Measurements from ENCODE around the gene GRK5. TPM values are rescaled to one million over a fixed set of nuclear protein-coding genes. Genes with fewer than 3 reads are reported as not detected.
A peak's percentile ranks its signal among the peaks of the same experiment; 100 is the strongest.

GRK5 gene
- total RNA-seq, 1 donor from 2014 or later: 12.5 TPM

DNA sequence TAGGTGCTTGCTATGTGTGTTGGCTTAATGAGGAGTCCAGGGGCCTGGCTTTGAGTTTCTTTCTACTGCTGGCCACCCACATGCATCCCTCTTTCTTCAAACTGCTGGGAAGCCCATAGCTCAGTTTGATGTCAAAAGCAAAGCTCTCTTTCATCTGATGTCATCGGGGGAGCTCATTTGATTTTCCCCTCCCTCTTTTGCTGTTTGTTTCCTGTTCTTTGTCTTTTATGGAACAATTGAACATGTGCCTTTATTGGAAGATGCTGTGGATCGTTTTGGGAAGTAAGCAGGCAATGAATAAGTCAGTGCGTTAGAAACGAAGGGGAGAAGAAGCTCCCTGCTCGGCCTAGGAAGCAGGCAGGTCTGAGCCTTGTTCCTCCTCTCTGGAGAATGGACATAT lies 140.7 kb downstream of the GRK5 start:
- no peaks in the 10 kb centered on the region for H3K27me3 ChIP-seq (ENCODE audit: control insufficient read depth in 3 of 3, insufficient read depth in 3 of 3, low read length in 3 of 3)
- H3K27ac ChIP-seq (ENCODE audit: low read depth, low read length): no peak overlapping the region
- no peak overlapping the region for H3K4me3 ChIP-seq (ENCODE audit: low read length in 3 of 3)
- H3K9ac ChIP-seq (ENCODE audit: low read depth in 1 of 3, low read length in 3 of 3): no peak overlapping the region
- H3K36me3 ChIP-seq (ENCODE audit: control insufficient read depth in 3 of 3, insufficient read depth in 3 of 3, low read length in 3 of 3): peaks cover 0 to 4% (median 0%) of the 10 kb centered on the region in 3 donors
- H3K9me3 ChIP-seq (ENCODE audit: control insufficient read depth in 3 of 3, low read length in 3 of 3): peaks cover 0 to 5% (median 0%) of the 10 kb centered on the region in 3 donors
- peaks cover 29 to 37% (median 36%) of the 10 kb centered on the region in 3 donors for H3K4me1 ChIP-seq (ENCODE audit: control insufficient read depth in 3 of 3, insufficient read depth in 3 of 3, low read length in 3 of 3)

DNA sequence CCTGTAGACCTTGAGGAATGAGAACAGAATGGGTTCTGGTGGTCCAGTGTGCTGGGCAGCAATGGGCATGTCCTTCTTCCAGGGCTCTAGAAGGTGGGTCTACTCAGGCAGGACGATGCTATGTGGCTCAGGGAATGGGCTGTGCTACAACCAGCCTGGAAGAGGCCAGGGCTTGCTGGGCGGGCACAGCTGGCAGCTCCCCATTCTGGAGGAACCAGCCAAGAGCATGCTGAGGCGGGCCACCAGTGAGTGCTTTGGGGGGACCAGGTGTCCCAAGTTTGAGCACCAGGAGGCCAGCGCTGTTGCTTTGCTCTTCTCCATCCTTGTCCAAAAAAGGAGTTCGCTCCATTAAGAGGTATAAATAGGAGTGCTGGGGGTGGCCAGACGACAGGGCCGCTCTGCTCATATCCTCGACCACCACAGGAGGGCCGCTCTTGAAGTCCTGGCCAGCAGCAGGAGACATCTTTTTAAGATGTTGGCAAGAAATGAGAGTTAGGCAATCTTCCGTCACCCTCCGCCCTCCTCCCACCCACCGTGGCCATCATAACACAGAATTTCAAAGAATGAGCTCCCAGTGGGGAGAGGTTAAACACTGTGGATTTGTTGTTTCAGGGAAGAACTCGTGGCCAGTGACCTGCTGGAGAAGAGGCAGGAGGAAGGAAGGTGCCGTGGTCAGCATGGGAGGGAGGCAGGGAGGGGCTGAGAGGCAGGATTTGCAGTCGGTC lies 141.3 kb downstream of the GRK5 start:
- no peak overlapping the region for H3K4me3 ChIP-seq (ENCODE audit: low read length in 3 of 3)
- peaks cover 25 to 38% (median 34%) of the 10 kb centered on the region in 3 donors for H3K4me1 ChIP-seq (ENCODE audit: control insufficient read depth in 3 of 3, insufficient read depth in 3 of 3, low read length in 3 of 3)
- peak overlapping the region in 1 of 3 donors; percentile 8 for H3K9ac ChIP-seq (ENCODE audit: low read depth in 1 of 3, low read length in 3 of 3)
- peaks cover 0 to 5% (median 0%) of the 10 kb centered on the region in 3 donors for H3K9me3 ChIP-seq (ENCODE audit: control insufficient read depth in 3 of 3, low read length in 3 of 3)
- no peaks in the 10 kb centered on the region for H3K27me3 ChIP-seq (ENCODE audit: control insufficient read depth in 3 of 3, insufficient read depth in 3 of 3, low read length in 3 of 3)
- no peak overlapping the region for H3K27ac ChIP-seq (ENCODE audit: low read depth, low read length)
- peaks cover 0 to 4% (median 0%) of the 10 kb centered on the region in 3 donors for H3K36me3 ChIP-seq (ENCODE audit: control insufficient read depth in 3 of 3, insufficient read depth in 3 of 3, low read length in 3 of 3)

DNA sequence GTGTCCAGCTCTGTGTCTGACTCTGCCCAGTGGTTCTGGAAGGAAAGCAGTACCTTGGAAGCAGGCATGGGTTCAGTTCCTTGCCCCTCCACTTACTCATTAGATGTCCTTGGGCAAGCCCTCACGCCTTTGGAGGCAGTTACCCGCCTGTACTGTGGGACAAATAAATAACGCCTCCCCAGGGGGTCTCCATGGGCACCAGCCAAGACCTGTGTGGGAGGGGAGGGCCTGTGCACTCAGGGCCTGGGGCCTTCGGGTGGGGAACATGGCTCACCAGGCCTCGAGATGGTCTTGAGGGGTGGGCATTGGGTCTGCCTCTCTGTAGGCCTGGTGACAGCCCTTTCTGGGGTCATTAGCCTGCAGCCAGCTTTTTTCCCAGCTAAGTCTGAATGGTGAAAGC lies 142.0 kb downstream of the GRK5 start:
- Histone ChIP-seq H3K4me3 (ENCODE audit: low read length in 3 of 3) (no peak overlapping the region), H3K27ac (ENCODE audit: low read depth, low read length) (no peak overlapping the region), H3K9ac (ENCODE audit: low read depth in 1 of 3, low read length in 3 of 3) (peak overlapping the region in 1 of 3 donors; percentile 8), H3K4me1 (ENCODE audit: control insufficient read depth in 3 of 3, insufficient read depth in 3 of 3, low read length in 3 of 3) (peaks cover 25 to 38% (median 34%) of the 10 kb centered on the region in 3 donors), H3K27me3 (ENCODE audit: control insufficient read depth in 3 of 3, insufficient read depth in 3 of 3, low read length in 3 of 3) (no peaks in the 10 kb centered on the region), H3K9me3 (ENCODE audit: control insufficient read depth in 3 of 3, low read length in 3 of 3) (peaks cover 0 to 5% (median 0%) of the 10 kb centered on the region in 3 donors), H3K36me3 (ENCODE audit: control insufficient read depth in 3 of 3, insufficient read depth in 3 of 3, low read length in 3 of 3) (peaks cover 0 to 4% (median 0%) of the 10 kb centered on the region in 3 donors)

GRCh38 chr10:119349937-119350501 lies 142.6 kb downstream of the GRK5 start:
- Histone ChIP-seq H3K27me3 (ENCODE audit: control insufficient read depth in 3 of 3, insufficient read depth in 3 of 3, low read length in 3 of 3) (no peaks in the 10 kb centered on the region), H3K4me3 (ENCODE audit: low read length in 3 of 3) (no peak overlapping the region), H3K9me3 (ENCODE audit: control insufficient read depth in 3 of 3, low read length in 3 of 3) (peaks cover 0 to 5% (median 0%) of the 10 kb centered on the region in 3 donors), H3K9ac (ENCODE audit: low read depth in 1 of 3, low read length in 3 of 3) (no peak overlapping the region), H3K4me1 (ENCODE audit: control insufficient read depth in 3 of 3, insufficient read depth in 3 of 3, low read length in 3 of 3) (peaks cover 25 to 38% (median 34%) of the 10 kb centered on the region in 3 donors), H3K27ac (ENCODE audit: low read depth, low read length) (peak overlapping the region; percentile 8), H3K36me3 (ENCODE audit: control insufficient read depth in 3 of 3, insufficient read depth in 3 of 3, low read length in 3 of 3) (peaks cover 0 to 4% (median 0%) of the 10 kb centered on the region in 3 donors)

DNA sequence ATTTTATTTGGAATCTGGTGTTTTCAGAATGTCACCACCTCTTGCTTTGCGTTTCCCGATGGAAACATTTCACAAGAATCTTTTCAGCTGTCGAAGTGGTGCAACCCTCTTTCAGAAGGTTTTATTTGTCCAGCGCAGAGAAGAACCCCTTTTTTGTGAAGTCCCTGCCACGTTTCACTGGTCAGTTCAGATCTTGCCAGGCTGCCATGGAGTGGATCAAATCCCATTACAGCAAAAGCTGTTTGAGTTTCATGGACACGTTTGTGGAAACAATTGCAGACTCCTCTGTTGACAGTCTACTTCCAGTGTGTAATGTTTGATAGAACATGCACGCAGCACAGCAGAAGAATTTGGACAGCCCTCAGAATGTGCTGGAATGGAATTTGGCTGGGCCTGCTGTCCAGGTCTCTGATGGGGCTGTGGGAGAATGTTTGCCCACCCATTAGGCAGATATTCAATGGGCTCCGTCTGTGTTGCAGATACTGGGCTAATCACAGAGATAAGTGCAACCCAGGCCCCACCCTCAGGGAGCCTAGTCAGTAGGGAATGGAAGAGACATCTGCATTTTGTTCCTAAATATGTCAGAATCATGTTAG lies 143.2 kb downstream of the GRK5 start:
- peaks cover 0 to 4% (median 0%) of the 10 kb centered on the region in 3 donors for H3K36me3 ChIP-seq (ENCODE audit: control insufficient read depth in 3 of 3, insufficient read depth in 3 of 3, low read length in 3 of 3)
- H3K27ac ChIP-seq (ENCODE audit: low read depth, low read length): peak overlapping the region; percentile 8
- H3K4me3 ChIP-seq (ENCODE audit: low read length in 3 of 3): no peak overlapping the region
- H3K4me1 ChIP-seq (ENCODE audit: control insufficient read depth in 3 of 3, insufficient read depth in 3 of 3, low read length in 3 of 3): peaks cover 25 to 38% (median 34%) of the 10 kb centered on the region in 3 donors
- H3K9ac ChIP-seq (ENCODE audit: low read depth in 1 of 3, low read length in 3 of 3): no peak overlapping the region
- peaks cover 0 to 5% (median under 1%) of the 10 kb centered on the region in 3 donors for H3K9me3 ChIP-seq (ENCODE audit: control insufficient read depth in 3 of 3, low read length in 3 of 3)
- no peaks in the 10 kb centered on the region for H3K27me3 ChIP-seq (ENCODE audit: control insufficient read depth in 3 of 3, insufficient read depth in 3 of 3, low read length in 3 of 3)

- no peak overlapping the region for H3K4me3 ChIP-seq (ENCODE audit: low read length in 3 of 3)
- H3K27ac ChIP-seq (ENCODE audit: low read depth, low read length): peak overlapping the region; percentile 8
- H3K27me3 ChIP-seq (ENCODE audit: control insufficient read depth in 3 of 3, insufficient read depth in 3 of 3, low read length in 3 of 3): no peaks in the 10 kb centered on the region
- H3K9ac ChIP-seq (ENCODE audit: low read depth in 1 of 3, low read length in 3 of 3): no peak overlapping the region
- peaks cover 0 to 4% (median 0%) of the 10 kb centered on the region in 3 donors for H3K36me3 ChIP-seq (ENCODE audit: control insufficient read depth in 3 of 3, insufficient read depth in 3 of 3, low read length in 3 of 3)
- H3K9me3 ChIP-seq (ENCODE audit: control insufficient read depth in 3 of 3, low read length in 3 of 3): peaks cover 0 to 8% (median 3%) of the 10 kb centered on the region in 3 donors
- H3K4me1 ChIP-seq (ENCODE audit: control insufficient read depth in 3 of 3, insufficient read depth in 3 of 3, low read length in 3 of 3): peaks cover 25 to 33% (median 31%) of the 10 kb centered on the region in 3 donors
Measured at GRCh38 chr10:119351189-119351588, 143.8 kb downstream of the GRK5 start.

GRCh38 chr10:119352042-119352441 lies 144.7 kb downstream of the GRK5 start:
- peaks cover 0 to 9% (median 3%) of the 10 kb centered on the region in 3 donors for H3K9me3 ChIP-seq (ENCODE audit: control insufficient read depth in 3 of 3, low read length in 3 of 3)
- H3K4me3 ChIP-seq (ENCODE audit: low read length in 3 of 3): no peak overlapping the region
- no peak overlapping the region for H3K9ac ChIP-seq (ENCODE audit: low read depth in 1 of 3, low read length in 3 of 3)
- H3K27ac ChIP-seq (ENCODE audit: low read depth, low read length): no peak overlapping the region
- H3K36me3 ChIP-seq (ENCODE audit: control insufficient read depth in 3 of 3, insufficient read depth in 3 of 3, low read length in 3 of 3): peaks cover 0 to 4% (median 0%) of the 10 kb centered on the region in 3 donors
- peaks cover 26 to 31% (median 30%) of the 10 kb centered on the region in 3 donors for H3K4me1 ChIP-seq (ENCODE audit: control insufficient read depth in 3 of 3, insufficient read depth in 3 of 3, low read length in 3 of 3)
- H3K27me3 ChIP-seq (ENCODE audit: control insufficient read depth in 3 of 3, insufficient read depth in 3 of 3, low read length in 3 of 3): no peaks in the 10 kb centered on the region

GRCh38 chr10:119352807-119353206 lies 145.4 kb downstream of the GRK5 start:
- Histone ChIP-seq H3K4me3 (ENCODE audit: low read length in 3 of 3) (no peak overlapping the region), H3K36me3 (ENCODE audit: control insufficient read depth in 3 of 3, insufficient read depth in 3 of 3, low read length in 3 of 3) (peaks cover 0 to 4% (median 0%) of the 10 kb centered on the region in 3 donors), H3K9ac (ENCODE audit: low read depth in 1 of 3, low read length in 3 of 3) (no peak overlapping the region), H3K27ac (ENCODE audit: low read depth, low read length) (no peak overlapping the region), H3K9me3 (ENCODE audit: control insufficient read depth in 3 of 3, low read length in 3 of 3) (peaks cover 0 to 9% (median 3%) of the 10 kb centered on the region in 3 donors), H3K4me1 (ENCODE audit: control insufficient read depth in 3 of 3, insufficient read depth in 3 of 3, low read length in 3 of 3) (peaks cover 33 to 38% (median 37%) of the 10 kb centered on the region in 3 donors), H3K27me3 (ENCODE audit: control insufficient read depth in 3 of 3, insufficient read depth in 3 of 3, low read length in 3 of 3) (no peaks in the 10 kb centered on the region)

GRCh38 chr10:119353421-119353820 lies 146.1 kb downstream of the GRK5 start:
- Histone ChIP-seq H3K27ac (ENCODE audit: low read depth, low read length) (no peak overlapping the region), H3K36me3 (ENCODE audit: control insufficient read depth in 3 of 3, insufficient read depth in 3 of 3, low read length in 3 of 3) (peaks cover 0 to 4% (median 0%) of the 10 kb centered on the region in 3 donors), H3K9ac (ENCODE audit: low read depth in 1 of 3, low read length in 3 of 3) (no peak overlapping the region)

More at GRCh38 chr10:119353421-119353820, 146.1 kb downstream of the GRK5 start:
- Histone ChIP-seq H3K27me3 (ENCODE audit: control insufficient read depth in 3 of 3, insufficient read depth in 3 of 3, low read length in 3 of 3) (no peaks in the 10 kb centered on the region), H3K9me3 (ENCODE audit: control insufficient read depth in 3 of 3, low read length in 3 of 3) (peaks cover 0 to 9% (median 3%) of the 10 kb centered on the region in 3 donors), H3K4me3 (ENCODE audit: low read length in 3 of 3) (no peak overlapping the region), H3K4me1 (ENCODE audit: control insufficient read depth in 3 of 3, insufficient read depth in 3 of 3, low read length in 3 of 3) (peaks cover 34 to 40% (median 37%) of the 10 kb centered on the region in 3 donors)

Data from skeletal muscle tissue (tissue), 4 donors.